ENCODE results near the gene HTR2C. TPM values are rescaled to one million over a fixed set of nuclear protein-coding genes. Genes with fewer than 3 reads are reported as not detected.

HTR2C gene
- total RNA-seq, 1 donor from 2014 or later, result 1.4 TPM

- Mint-ChIP-seq H3K9me3 (no peaks in the 10 kb centered on the region), H3K4me3 (no peak overlapping the region), H3K4me1 (peaks cover 13% of the 10 kb centered on the region), H3K27ac (no peak overlapping the region), H3K27me3 (ENCODE audit: insufficient read depth, low read depth) (no peaks in the 10 kb centered on the region), H3K36me3 (no peaks in the 10 kb centered on the region)
- Histone ChIP-seq H2AFZ (replicated peaks) (no peak overlapping the region), H3K4me2 (no peak overlapping the region), H3K27ac (no peak overlapping the region), H3K79me2 (ENCODE audit: low read depth) (no peaks in the 10 kb centered on the region), H4K20me1 (ENCODE audit: low read depth) (no peaks in the 10 kb centered on the region), H3K4me3 (no peak overlapping the region), H3K9me3 (ENCODE audit: low read depth) (no peaks in the 10 kb centered on the region), H3K27me3 (no peaks in the 10 kb centered on the region), H3K4me1 (peaks cover 7% of the 10 kb centered on the region), H3K36me3 (no peaks in the 10 kb centered on the region), H3K9ac (no peak overlapping the region), H3F3A (ENCODE audit: low read depth) (no peaks in the 10 kb centered on the region)
- DNase-seq (ENCODE audit: low spot score), result no peak
- TF ChIP-seq CTCF (IDR thresholded peaks at IDR 0.05) (no peak), EZH2 (IDR thresholded peaks at IDR 0.05) (no peak), EZH2phosphoT487 (IDR thresholded peaks at IDR 0.05) (no peak)
Observed at GRCh38 chrX:114710571-114710970, 126.7 kb downstream of the HTR2C start.

GRCh38 chrX:114712466-114712865 lies 128.6 kb downstream of the HTR2C start:
- H2AFZ ChIP-seq (replicated peaks), result no peak overlapping the region
- H3K9me3 ChIP-seq (ENCODE audit: low read depth), result no peaks in the 10 kb centered on the region
- H3K4me1 ChIP-seq, result peaks cover 7% of the 10 kb centered on the region
- no peaks in the 10 kb centered on the region for H3K27me3 Mint-ChIP-seq (ENCODE audit: insufficient read depth, low read depth)
- no peaks in the 10 kb centered on the region for H3K27me3 ChIP-seq
- H3K4me2 ChIP-seq, result no peak overlapping the region
- no peaks in the 10 kb centered on the region for H3K79me2 ChIP-seq (ENCODE audit: low read depth)
- H3K36me3 ChIP-seq, result no peaks in the 10 kb centered on the region
- no peaks in the 10 kb centered on the region for H3K9me3 Mint-ChIP-seq
- H4K20me1 ChIP-seq (ENCODE audit: low read depth), result no peaks in the 10 kb centered on the region
- TF ChIP-seq CTCF (IDR thresholded peaks at IDR 0.05) (no peak), EZH2 (IDR thresholded peaks at IDR 0.05) (no peak), EZH2phosphoT487 (IDR thresholded peaks at IDR 0.05) (no peak)
- no peak overlapping the region for H3K27ac Mint-ChIP-seq
- peaks cover 15% of the 10 kb centered on the region for H3K4me1 Mint-ChIP-seq
- no peak overlapping the region for H3K4me3 Mint-ChIP-seq
- no peaks in the 10 kb centered on the region for H3K36me3 Mint-ChIP-seq
- H3K9ac ChIP-seq, result no peak overlapping the region
- H3K27ac ChIP-seq, result no peak overlapping the region
- no peak for DNase-seq (ENCODE audit: low spot score)
- no peak overlapping the region for H3K4me3 ChIP-seq
- no peaks in the 10 kb centered on the region for H3F3A ChIP-seq (ENCODE audit: low read depth)

- Histone ChIP-seq H3K27me3 (no peaks in the 10 kb centered on the region), H3K9me3 (ENCODE audit: low read depth) (no peaks in the 10 kb centered on the region), H3K4me1 (no peaks in the 10 kb centered on the region), H3F3A (ENCODE audit: low read depth) (no peaks in the 10 kb centered on the region), H3K4me2 (no peak overlapping the region), H2AFZ (replicated peaks) (no peak overlapping the region), H3K4me3 (no peak overlapping the region), H3K79me2 (ENCODE audit: low read depth) (no peaks in the 10 kb centered on the region), H3K9ac (no peak overlapping the region), H4K20me1 (ENCODE audit: low read depth) (no peaks in the 10 kb centered on the region), H3K27ac (no peak overlapping the region), H3K36me3 (no peaks in the 10 kb centered on the region)
- Mint-ChIP-seq H3K36me3 (no peaks in the 10 kb centered on the region), H3K4me1 (peaks cover 5% of the 10 kb centered on the region), H3K27me3 (ENCODE audit: insufficient read depth, low read depth) (no peaks in the 10 kb centered on the region), H3K27ac (no peak overlapping the region), H3K9me3 (no peaks in the 10 kb centered on the region), H3K4me3 (no peak overlapping the region)
- DNase-seq (ENCODE audit: low spot score), result no peak
- TF ChIP-seq CTCF (IDR thresholded peaks at IDR 0.05) (no peak), EZH2 (IDR thresholded peaks at IDR 0.05) (no peak), EZH2phosphoT487 (IDR thresholded peaks at IDR 0.05) (no peak)
Observed at GRCh38 chrX:114715096-114715495, 131.2 kb downstream of the HTR2C start.
